ENCODE measurements around the gene N4BP3.

DNA sequence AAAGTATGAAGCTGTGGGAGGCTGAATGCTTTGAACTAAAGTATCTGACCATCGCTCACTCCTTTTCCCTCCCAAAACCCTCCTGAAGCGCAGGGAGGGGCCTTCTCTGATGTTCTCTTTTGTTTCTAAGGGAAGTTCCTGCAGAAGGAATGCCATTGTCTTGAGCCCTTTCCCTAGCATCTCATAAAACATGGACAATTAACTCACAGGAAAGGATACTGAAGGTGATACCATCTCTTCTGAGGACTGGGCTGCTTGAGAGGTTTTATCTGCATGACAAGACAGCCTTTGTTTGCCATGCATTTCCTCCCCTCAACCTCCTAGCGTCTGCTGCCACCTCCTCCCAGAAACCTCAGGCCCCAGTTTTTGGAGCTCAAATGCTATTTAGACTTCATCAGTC, 13.2 kb downstream of the N4BP3 start:
- TF ChIP-seq, protein P1, sequence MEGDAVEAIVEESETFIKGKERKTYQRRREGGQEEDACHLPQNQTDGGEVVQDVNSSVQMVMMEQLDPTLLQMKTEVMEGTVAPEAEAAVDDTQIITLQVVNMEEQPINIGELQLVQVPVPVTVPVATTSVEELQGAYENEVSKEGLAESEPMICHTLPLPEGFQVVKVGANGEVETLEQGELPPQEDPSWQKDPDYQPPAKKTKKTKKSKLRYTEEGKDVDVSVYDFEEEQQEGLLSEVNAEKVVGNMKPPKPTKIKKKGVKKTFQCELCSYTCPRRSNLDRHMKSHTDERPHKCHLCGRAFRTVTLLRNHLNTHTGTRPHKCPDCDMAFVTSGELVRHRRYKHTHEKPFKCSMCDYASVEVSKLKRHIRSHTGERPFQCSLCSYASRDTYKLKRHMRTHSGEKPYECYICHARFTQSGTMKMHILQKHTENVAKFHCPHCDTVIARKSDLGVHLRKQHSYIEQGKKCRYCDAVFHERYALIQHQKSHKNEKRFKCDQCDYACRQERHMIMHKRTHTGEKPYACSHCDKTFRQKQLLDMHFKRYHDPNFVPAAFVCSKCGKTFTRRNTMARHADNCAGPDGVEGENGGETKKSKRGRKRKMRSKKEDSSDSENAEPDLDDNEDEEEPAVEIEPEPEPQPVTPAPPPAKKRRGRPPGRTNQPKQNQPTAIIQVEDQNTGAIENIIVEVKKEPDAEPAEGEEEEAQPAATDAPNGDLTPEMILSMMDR (IDR thresholded peaks at IDR 0.05), result no peak
- TF ChIP-seq EP300 (IDR thresholded peaks at IDR 0.05) (no peak), POLR2A (IDR thresholded peaks at IDR 0.05) (no peak)

Measured in suprapubic skin (tissue), 3 donors.